AG09309 (cell line): ENCODE measurements around the gene TTLL12.
A peak's percentile ranks its signal among the peaks of the same experiment; 100 is the strongest.

Experiments used
- DNase-seq: peaks from one replicate; pipeline ENCODE4 v3.0.0-alpha.2; 2010; ENCODE audit warnings: low read depth
- H3K4me3 ChIP-seq: 2 replicates; pipeline ENCODE4 v1.5.1; 2011; ENCODE audit warnings: mild to moderate bottlenecking, low read depth, low read length, moderate library complexity; ENCODE audit not compliant: control insufficient read depth
- CTCF ChIP-seq: IDR thresholded peaks from 2 replicates; pipeline ENCODE4 v1.5.1; 2011; ENCODE audit warnings: mild to moderate bottlenecking, low read depth, low read length, inconsistent platforms; ENCODE audit not compliant: insufficient read depth, control insufficient read depth; ENCODE audit errors: missing control alignments

The TTLL12 gene

GRCh38 chr22:43144949-43145348 is 42.0 kb downstream of the TTLL12 start:
- no peak for DNase-seq
- no peak overlapping the region for H3K4me3 ChIP-seq
- TF ChIP-seq CTCF = no peak

DNA sequence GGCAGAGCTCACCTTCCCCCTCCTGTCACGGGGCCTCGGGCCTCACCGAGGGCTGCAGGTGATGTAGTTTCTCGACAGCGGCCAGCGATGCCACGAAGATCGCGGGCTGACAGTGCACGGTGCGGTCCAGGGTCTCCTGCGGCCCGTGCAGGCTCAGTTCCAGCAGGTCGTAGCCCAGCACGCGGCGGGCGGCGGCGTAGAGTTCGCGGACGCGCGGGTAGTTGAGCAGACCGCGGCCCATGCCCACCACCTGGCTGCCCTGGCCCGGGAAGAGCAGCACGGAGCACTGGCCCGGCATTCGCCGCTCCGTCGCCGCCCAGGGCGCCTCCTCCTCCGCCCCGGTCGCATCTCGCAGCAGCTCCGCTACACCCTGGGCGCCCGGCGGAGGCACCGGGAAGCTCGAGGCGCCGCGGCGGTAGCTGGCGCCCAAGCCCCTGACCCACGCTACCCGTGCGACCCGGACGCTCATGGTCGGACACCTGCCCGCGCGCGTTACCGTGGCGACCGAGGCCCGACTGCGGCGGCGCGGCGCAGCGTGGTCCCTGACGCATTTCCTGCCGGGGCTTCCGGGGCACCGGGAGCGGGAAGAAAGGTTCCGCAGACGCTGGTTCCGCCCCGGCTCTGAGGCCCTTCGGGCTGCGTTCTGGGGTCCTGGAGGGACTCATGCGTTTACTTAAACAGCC is 43.9 kb downstream of the TTLL12 start, which contains the start of gene MCAT:
Gene MCAT, minus strand, starts transcription at position 519 of the 683 bp plus-strand sequence. Its CDS starts 50 bp downstream, at position 469.
- no peak for TF ChIP-seq CTCF
- H3K4me3 ChIP-seq = peak within 1 kb of the TSS; percentile 92
- DNase-seq = no peak

GRCh38 chr22:43136801-43137200 is 50.1 kb downstream of the TTLL12 start:
- TF ChIP-seq CTCF = no peak
- no peak for DNase-seq
- H3K4me3 ChIP-seq = no peak overlapping the region

- no peak for DNase-seq
- TF ChIP-seq CTCF = peak; percentile 72
- no peak overlapping the region for H3K4me3 ChIP-seq
These were observed 50.7 kb downstream of the TTLL12 start for GRCh38 chr22:43136255-43136654.

DNA sequence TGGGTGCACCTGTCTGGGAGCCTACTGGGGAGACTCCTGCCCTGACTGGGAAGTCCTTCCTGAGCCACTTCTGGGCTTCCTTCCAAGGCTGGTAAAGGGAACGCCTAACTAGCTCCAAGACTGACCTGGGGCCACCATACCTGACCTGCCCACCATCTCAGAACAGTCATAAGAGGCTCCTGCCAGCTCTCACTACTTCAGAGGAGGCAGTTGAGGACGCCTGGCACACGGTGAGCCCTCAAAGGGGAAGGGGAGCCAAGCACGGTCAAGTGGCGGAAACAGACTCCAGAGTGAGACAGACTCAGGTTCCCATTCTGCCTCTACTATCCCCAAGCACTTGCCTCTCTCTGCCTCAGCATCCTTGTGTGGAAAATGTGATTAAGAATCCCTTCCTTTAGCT is 51.4 kb downstream of the TTLL12 start:
- H3K4me3 ChIP-seq = no peak overlapping the region
- no peak for DNase-seq

DNA sequence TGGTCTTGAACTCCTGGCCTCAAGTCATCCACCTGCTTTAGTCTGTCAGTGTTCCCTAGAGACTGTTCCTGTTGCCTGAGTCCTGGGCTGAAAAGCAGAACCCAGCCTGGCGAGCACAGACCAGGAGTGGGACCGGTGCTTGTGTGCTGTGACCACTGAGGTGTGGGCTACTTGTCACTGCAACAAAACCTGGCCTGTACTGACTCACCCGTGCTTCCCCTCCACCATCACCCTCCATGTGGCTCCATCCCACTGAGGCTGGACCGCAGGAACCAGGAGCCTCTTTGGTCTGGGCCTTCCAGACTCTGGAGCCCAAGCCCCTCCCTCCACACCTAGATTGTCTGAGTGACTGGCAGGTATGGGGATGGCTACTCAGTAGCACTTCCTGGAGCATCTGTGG is 52.4 kb downstream of the TTLL12 start:
- TF ChIP-seq CTCF = no peak
- H3K4me3 ChIP-seq = no peak overlapping the region
- no peak for DNase-seq

More for the DNA sequence above, 51.4 kb downstream of the TTLL12 start:
- TF ChIP-seq CTCF = no peak
